Amniotic stem cell (primary cell): ENCODE data around the gene CCDC171.

Experiments used
- DNase-seq: peaks from one replicate; lab custom pipeline; 2025; lab: John Stamatoyannopoulos, UW

CCDC171 gene

DNA sequence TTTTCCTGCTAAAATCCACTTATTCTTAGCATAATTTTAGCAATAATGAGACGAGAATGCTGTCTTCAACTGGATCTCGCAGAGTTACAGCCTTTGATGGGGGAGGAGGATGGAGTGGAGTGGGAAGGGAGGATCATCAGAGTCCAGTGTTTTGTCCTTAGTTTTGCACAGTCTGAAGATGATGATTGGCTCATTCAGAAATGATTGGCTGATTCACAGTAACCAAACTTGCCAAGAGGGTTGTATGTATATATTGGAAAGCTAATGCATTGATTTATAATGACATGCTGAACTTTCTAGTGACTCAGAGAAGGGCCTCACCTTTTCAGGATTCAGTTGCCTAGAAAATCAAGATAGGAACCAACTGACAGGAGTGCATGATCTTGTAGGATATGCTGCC is 448.0 kb downstream of the CCDC171 start:
- DNase-seq = no peak

DNA sequence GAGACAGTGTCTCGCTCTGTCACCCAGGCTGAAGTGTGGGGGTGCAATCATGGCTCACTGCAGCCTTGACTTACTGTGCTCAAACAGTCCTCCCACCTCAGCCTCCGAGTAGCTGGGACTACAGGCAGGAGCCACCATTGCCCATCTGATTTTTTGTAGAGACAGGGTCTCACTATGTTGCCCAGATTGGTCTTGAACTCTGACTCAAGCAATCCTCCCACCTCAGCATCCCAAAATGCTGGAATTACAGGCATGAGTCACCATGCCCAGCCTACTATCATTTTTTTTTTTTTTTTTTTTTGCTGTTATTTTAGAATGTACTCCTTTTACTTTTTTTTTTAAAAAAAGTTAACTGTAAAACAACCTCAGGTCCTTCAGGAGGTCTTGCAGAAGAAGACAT is 449.0 kb downstream of the CCDC171 start:
- DNase-seq = no peak

DNA sequence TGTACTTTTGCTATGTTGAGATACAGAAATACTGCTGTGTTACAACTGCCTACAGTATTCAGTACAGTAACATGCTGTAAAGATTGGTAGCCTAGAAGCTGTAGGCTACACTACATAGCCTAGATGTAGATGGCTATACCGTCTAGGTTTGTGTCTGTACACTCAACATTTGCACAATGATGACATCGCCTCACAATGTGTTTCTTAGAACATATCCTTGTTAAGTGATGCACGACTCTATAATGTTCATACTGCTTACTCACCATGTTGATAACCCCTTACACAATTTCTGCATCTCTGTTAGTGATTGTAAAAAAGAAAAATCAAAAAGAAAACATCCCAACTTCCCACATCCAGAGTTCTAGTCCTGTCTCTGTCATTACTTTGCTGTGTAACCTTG is 450.0 kb downstream of the CCDC171 start:
- no peak for DNase-seq

DNA sequence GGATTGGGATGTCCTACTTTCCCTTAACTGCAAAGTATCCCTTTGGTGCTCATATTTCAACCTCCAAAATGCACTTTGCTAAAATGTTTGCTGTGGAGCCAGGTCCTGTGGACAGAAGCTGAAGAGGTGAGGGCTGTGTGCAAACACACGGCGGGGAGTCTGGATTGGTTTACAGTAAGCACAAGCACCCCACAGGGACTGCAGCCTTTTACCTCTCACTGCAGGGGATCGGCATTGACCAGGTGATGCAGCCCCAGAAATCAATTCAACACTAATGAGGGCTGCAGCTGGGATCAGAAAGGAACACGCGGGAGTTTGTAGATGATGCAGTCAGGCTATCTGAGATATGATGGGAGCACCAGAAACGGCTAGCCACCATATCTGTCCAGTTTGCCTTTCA is 450.9 kb downstream of the CCDC171 start:
- DNase-seq = no peak

DNA sequence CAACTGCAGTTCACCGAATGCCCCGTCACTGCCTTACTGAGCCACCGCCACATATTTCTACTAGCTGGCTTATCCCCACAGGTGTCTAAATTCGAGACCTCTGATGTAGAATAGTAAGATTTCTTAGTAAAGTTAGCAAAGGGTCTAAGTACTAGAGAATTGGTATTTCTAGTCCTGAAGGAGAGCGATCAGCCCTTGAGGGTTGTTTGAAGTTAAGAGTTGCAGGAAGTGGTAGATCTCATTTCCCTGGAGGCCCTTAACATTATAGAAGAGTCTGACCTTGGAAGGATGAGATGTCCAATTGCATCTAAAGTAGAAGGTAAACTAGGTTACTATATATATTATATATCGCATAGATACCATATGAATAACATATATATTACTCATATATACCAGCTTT is 451.8 kb downstream of the CCDC171 start:
- no peak for DNase-seq

DNA sequence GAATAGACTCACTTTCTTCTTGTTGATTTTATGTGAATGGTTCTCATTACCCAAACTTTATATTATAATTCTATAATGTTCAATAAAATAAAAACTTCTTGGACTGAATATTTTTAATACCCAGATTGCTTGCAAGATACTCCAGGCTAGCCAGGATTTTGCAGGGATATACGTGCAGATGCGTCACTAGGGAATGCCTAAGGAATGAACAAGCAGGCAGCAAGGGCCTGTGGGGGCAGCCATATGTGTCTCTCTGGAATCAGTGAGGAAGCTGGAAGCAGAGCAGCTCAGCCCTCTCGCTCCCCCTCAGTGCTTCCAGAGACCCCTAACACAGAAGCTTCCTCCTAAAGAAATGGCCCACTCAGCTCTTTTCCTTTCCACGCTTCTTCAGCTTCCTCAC is 457.4 kb downstream of the CCDC171 start:
- DNase-seq = no peak

DNA sequence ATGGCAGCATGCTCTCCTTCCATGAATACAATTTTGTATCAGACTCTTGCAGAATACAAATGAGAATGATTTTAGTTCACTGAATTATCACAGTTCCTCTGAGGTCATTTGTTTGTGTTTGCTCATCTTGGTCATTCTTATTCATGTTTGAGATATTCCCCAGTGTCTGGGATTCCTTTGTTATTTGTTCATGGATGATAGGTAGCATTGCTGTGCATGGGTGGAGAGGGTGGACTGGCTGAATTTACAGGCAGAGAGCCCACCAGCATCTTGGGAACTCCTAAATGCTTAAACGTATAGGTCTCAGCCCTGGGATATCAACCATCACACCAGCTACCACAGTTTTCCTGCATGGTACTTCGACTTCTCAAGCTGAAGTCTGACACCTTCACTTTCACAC is 459.8 kb downstream of the CCDC171 start:
- no peak for DNase-seq

DNA sequence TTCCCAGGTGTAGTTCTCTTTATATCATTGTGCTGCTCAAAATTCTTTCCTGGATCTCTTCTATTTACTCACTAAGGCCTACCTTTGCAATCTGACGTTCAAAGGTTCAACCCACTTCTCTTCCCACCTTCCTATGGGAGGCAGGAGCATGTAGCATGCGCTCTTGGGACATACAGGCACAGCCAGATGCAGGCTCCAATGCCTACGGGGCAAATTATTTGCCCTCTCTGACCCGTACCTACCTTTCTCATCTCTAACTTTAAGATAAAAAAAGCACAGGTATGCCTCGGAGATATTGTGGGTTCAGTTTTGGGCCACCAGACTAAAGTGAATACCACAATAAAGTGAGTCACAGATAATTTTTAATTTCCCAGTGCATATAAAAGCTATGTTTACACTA is 460.5 kb downstream of the CCDC171 start:
- no peak for DNase-seq

DNA sequence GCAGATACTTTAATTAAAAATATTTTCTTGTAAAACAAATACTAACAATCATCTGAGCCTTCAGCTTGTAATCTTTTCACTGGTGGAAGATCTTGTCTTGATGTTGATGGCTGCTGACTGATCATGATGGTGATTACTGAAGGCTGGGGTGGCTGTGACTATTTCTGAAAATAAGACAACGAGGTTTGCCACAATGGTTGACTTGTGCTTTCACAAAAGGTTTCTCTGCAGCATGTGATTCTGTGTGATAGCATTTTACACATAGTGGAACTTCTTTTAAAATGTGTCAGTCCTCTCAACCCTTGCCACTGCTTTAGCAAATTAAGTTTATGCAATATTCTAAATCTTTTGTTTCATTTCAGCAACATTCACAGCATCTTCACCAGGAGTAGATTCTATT is 461.0 kb downstream of the CCDC171 start:
- no peak for DNase-seq

DNA sequence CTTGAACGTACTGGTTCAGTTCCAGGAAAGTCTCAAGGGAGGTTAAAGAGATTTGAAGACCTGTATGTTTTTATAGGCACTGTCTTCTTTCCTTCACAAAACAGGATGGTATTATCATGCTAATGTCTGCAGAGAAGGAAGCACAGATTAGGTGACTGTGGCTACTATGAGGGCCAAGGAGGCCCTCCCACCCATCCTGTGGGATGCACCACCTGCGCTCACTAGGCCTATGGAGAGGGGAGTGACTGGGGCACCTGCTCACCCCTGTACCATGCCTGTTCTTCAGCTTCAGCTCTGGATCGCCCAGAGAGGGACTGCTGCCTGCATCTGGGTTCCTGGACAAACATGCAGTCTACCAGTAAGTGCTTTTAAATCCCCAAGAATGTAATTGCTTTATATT is 469.4 kb downstream of the CCDC171 start:
- DNase-seq = no peak

DNA sequence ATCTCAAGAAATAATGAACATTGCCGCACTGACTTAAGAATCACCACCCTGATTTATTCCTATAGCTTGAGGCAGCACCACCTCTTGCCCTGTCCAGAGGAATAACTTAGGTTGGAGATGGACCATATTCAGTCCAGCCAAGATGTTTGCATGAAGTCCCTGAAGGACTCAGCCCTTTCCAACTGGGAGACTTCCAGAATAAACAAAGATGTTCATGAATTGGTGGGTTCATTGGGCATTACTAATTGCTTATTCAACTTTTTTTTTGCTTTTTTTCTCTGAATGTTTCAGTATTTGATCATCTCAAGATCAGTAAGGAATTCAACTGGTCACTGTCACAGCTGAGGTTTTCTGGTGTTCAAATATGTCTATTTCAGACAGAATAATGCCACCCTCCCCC is 470.6 kb downstream of the CCDC171 start:
- DNase-seq = peak; percentile 30
